GM21529 (cell line): ENCODE data around the gene CDYL2.
"Not testable (repeated sequence)": the region's sequence is repeated elsewhere in the genome, so short reads cannot be mapped to it uniquely, and the experiment has no call there.

Experiments
- ATAC-seq: cut with Tn5 transposase; IDR thresholded peaks from one replicate; pipeline ENCODE4 v1.9.1; 2021; ENCODE audit not compliant: unreplicated experiment

The CDYL2 gene

GRCh38 chr16:80807906-80808305 lies 3.5 kb upstream of the CDYL2 start:
- no peak for ATAC-seq

- no peak for ATAC-seq
Observed at GRCh38 chr16:80806927-80807340, 2.5 kb upstream of the CDYL2 start.

GRCh38 chr16:80806289-80806688 lies 1.9 kb upstream of the CDYL2 start:
- ATAC-seq, result no peak

- peak; percentile 24 for ATAC-seq
Observed at GRCh38 chr16:80804056-80804525, 307 bp downstream of the CDYL2 start.

GRCh38 chr16:80803339-80804055 lies 901 bp downstream of the CDYL2 start:
- ATAC-seq, result peak; percentile 11

- no peak for ATAC-seq
Observed at GRCh38 chr16:80802902-80803301, 1.5 kb downstream of the CDYL2 start.

GRCh38 chr16:80802138-80802537 lies 2.3 kb downstream of the CDYL2 start:
- no peak for ATAC-seq

- no peak for ATAC-seq
Observed at GRCh38 chr16:80794071-80794470, 10.3 kb downstream of the CDYL2 start.

GRCh38 chr16:80792031-80792430 lies 12.4 kb downstream of the CDYL2 start:
- no peak for ATAC-seq

GRCh38 chr16:80791411-80791810 lies 13.0 kb downstream of the CDYL2 start:
- no peak for ATAC-seq

GRCh38 chr16:80790751-80791150 lies 13.6 kb downstream of the CDYL2 start:
- no peak for ATAC-seq

GRCh38 chr16:80788027-80788426 lies 16.4 kb downstream of the CDYL2 start:
- ATAC-seq, result no peak

GRCh38 chr16:80786561-80786960 lies 17.8 kb downstream of the CDYL2 start:
- ATAC-seq, result not testable (repeated sequence)

GRCh38 chr16:80784951-80785350 lies 19.4 kb downstream of the CDYL2 start:
- ATAC-seq, result no peak

- no peak for ATAC-seq
Observed at GRCh38 chr16:80778703-80779102, 25.7 kb downstream of the CDYL2 start.

GRCh38 chr16:80776856-80777255 lies 27.5 kb downstream of the CDYL2 start:
- ATAC-seq, result no peak

- no peak for ATAC-seq
Observed at GRCh38 chr16:80775450-80775849, 28.9 kb downstream of the CDYL2 start.

- no peak for ATAC-seq
Observed at GRCh38 chr16:80766798-80767197, 37.6 kb downstream of the CDYL2 start.

GRCh38 chr16:80759419-80760162 lies 44.8 kb downstream of the CDYL2 start:
- no peak for ATAC-seq

- no peak for ATAC-seq
Observed at GRCh38 chr16:80754476-80754875, 49.9 kb downstream of the CDYL2 start.

GRCh38 chr16:80752541-80752940 lies 51.9 kb downstream of the CDYL2 start:
- no peak for ATAC-seq

GRCh38 chr16:80751167-80751566 lies 53.2 kb downstream of the CDYL2 start:
- no peak for ATAC-seq
